Measurements from ENCODE around the gene CRIP3. TPM values are rescaled to one million over a fixed set of nuclear protein-coding genes. Genes with fewer than 3 reads are reported as not detected.
A peak's percentile ranks its signal among the peaks of the same experiment; 100 is the strongest.

Gene CRIP3
- polyA plus RNA-seq, 4 donors = 0.89 to 3.4 (median 2.5) TPM

DNA sequence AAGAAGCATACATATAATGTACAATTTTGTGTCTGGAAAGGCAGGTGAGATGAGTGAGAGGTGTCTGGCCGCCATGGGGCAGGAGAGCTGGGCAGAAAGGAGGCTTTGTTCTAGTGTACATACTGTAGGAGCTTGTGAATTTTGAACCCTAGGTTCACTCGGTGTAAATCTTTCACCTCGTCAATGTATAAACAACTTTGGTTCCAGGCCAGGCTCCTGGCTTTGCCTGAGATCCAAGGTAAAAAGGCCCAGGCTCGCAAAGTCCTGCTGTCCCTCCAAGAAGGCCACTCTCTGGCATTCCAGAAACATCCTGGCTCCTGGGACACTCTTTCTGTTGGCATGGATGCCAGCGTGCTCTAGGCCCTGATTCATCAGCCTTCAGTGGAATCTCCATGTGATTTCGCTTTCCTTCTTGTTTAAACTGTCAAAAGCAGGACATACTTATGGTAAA is 17.7 kb downstream of the CRIP3 start:
- Histone ChIP-seq H3K27ac (ENCODE audit: low read depth in 1 of 3, low read length in 2 of 3) (peak overlapping the region in 2 of 3 donors; percentile 49 to 62), H3K27me3 (ENCODE audit: control insufficient read depth in 3 of 3, insufficient read depth in 3 of 3, low read length in 3 of 3) (no peaks in the 10 kb centered on the region), H3K36me3 (ENCODE audit: control insufficient read depth in 3 of 3, insufficient read depth in 2 of 3, low read depth in 1 of 3, low read length in 3 of 3) (no peaks in the 10 kb centered on the region), H3K4me3 (ENCODE audit: low read depth in 1 of 3, low read length in 3 of 3) (no peak overlapping the region), H3K9me3 (ENCODE audit: control insufficient read depth in 2 of 2, insufficient read depth in 1 of 2, low read depth in 1 of 2, low read length in 1 of 2) (no peaks in the 10 kb centered on the region), H3K4me1 (ENCODE audit: control insufficient read depth in 3 of 3, insufficient read depth in 2 of 3, low read depth in 1 of 3, low read length in 2 of 3) (peaks cover 0 to 37% (median 2%) of the 10 kb centered on the region in 3 donors)
- DNase-seq (peak in 1 of 2 donors; percentile 70), FAIRE-seq (no peak)
- WGBS, 3 donors = 28 to 65% (median 51%) methylated on average over 6 of the region's 6 CpGs

DNA sequence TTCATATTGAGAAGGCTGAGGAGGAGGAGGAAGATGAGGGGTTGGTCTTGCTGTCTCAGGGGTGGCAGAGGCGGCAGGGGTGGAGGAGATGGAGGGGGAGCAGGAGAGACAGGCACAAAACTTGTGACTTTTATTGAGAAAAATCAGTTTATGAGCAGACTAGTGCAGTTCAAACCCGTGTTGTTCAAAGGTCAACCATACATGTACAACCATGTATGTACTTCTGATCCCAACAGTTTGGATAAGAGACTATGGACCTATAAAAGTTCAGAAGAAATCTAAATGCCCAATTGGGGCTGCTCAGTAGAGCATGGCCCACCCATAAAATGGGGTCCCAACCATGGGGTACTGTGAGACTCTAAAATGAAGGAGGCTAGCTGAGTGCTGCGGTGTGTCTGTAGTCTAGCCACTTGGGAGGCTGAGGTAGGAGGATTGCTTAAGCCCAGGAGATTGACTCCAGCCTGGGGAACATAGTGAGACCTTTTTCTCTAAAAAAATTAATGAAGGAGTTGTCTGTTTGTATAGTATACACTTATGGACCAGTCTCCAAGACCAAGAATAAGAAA is 18.2 kb downstream of the CRIP3 start:
- no peak for FAIRE-seq
- Histone ChIP-seq H3K4me1 (ENCODE audit: control insufficient read depth in 3 of 3, insufficient read depth in 2 of 3, low read depth in 1 of 3, low read length in 2 of 3) (peaks cover 0 to 42% (median 2%) of the 10 kb centered on the region in 3 donors), H3K9me3 (ENCODE audit: control insufficient read depth in 2 of 2, insufficient read depth in 1 of 2, low read depth in 1 of 2, low read length in 1 of 2) (no peaks in the 10 kb centered on the region), H3K36me3 (ENCODE audit: control insufficient read depth in 3 of 3, insufficient read depth in 2 of 3, low read depth in 1 of 3, low read length in 3 of 3) (no peaks in the 10 kb centered on the region), H3K27me3 (ENCODE audit: control insufficient read depth in 3 of 3, insufficient read depth in 3 of 3, low read length in 3 of 3) (no peaks in the 10 kb centered on the region), H3K4me3 (ENCODE audit: low read depth in 1 of 3, low read length in 3 of 3) (no peak overlapping the region), H3K27ac (ENCODE audit: low read depth in 1 of 3, low read length in 2 of 3) (peak overlapping the region in 2 of 3 donors; percentile 49 to 62)
- peak; percentile 52 to 82 for DNase-seq
- WGBS, 3 donors = 61 to 72% (median 70%) methylated on average over 3 of the region's 3 CpGs

DNA sequence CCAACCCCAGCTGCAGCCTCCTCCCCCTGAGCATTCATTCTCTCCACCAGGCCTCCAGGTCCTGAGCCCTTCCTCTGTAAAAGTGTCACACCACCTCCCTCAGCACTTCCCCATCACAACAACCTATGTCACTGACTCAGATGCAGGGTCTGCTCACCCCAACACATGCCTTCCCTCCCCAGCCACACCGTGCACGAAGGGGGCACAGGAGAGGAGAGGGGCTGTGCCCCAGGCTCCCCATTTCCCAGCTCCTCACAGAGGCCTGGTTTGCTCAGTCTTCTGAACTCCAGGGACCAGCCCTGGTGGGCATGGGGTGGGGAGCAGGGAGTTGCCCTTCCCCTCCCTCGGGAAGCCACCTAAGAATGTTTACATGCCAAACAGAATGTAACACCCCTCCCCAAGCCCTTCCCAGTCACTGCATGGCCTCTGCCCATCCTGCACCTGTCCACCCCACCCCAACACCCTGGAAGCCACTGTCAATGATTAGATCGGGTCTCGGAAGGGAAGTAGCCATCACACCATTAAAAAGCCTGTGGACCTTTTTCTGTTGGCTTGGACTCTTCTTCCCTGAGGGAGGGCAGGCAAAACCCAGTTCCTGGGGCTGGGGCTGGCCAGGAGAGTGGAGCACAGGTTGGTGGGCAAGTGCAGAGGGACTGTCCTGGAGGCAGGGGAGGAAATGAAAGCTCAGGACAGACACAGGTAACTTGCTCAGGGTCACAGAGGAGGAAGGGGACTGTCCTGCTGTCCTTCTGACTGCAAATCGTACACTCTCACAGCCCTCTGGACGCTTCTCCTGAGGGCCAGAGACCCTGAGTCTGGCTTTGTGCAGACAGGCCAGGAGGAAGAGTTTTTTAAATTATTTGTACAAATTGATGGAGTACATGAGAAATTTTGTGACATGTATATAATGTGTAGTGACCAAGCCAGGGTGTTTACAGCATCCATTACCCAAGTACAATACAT is 20.6 kb downstream of the CRIP3 start:
- DNase-seq (no peak), FAIRE-seq (no peak)
- no peaks in the 10 kb centered on the region for H3K36me3 ChIP-seq (ENCODE audit: control insufficient read depth in 3 of 3, insufficient read depth in 2 of 3, low read depth in 1 of 3, low read length in 3 of 3)
- H3K4me1 ChIP-seq (ENCODE audit: control insufficient read depth in 3 of 3, insufficient read depth in 2 of 3, low read depth in 1 of 3, low read length in 2 of 3) = peaks cover 0 to 41% (median 2%) of the 10 kb centered on the region in 3 donors
- peak overlapping the region in 1 of 3 donors; percentile 11 for H3K27ac ChIP-seq (ENCODE audit: low read depth in 1 of 3, low read length in 2 of 3)
- H3K9me3 ChIP-seq (ENCODE audit: control insufficient read depth in 2 of 2, insufficient read depth in 1 of 2, low read depth in 1 of 2, low read length in 1 of 2) = no peaks in the 10 kb centered on the region
- H3K4me3 ChIP-seq (ENCODE audit: low read depth in 1 of 3, low read length in 3 of 3) = no peak overlapping the region
- no peaks in the 10 kb centered on the region for H3K27me3 ChIP-seq (ENCODE audit: control insufficient read depth in 3 of 3, insufficient read depth in 3 of 3, low read length in 3 of 3)
- 49 to 65% (median 56%) methylated on average over 7 of the region's 7 CpGs for WGBS, 3 donors

DNA sequence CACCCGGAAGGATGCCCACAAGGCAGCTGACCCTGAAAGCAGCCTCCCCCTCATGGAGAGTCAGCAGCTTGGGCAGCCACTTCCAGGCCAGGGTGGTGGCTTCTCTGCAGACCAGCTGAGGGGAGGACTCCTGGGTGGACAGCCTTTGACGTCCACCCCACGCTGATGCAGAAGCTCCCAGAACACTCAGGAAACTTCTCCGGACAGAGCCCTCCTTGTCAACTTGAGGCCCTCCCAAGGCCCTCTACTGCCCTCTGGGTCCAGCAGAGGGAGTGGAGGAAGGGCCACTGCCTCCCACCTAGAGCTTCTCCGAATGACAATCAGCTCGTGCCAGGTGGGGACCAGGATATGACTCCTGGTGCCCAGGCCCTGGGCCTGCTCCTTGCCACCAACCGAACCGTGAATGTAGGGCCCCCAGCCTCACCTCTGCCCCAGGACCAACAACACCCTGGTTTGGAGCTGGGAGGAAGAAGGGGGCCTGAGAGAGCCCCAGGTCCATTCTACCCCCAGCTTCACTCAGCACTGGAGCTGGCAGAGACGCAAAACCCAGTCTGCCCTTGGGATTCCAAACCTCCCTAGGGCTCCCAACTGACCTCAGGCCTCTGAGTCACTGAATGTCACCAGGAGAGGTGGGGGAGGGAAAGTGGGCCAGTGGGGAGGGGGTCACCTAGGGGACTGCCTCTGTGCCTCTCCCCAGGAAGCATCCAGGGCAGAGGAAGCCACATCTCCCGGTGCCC is 21.5 kb downstream of the CRIP3 start:
- no peaks in the 10 kb centered on the region for H3K9me3 ChIP-seq (ENCODE audit: control insufficient read depth in 2 of 2, insufficient read depth in 1 of 2, low read depth in 1 of 2, low read length in 1 of 2)
- no peak overlapping the region for H3K4me3 ChIP-seq (ENCODE audit: low read depth in 1 of 3, low read length in 3 of 3)
- H3K36me3 ChIP-seq (ENCODE audit: control insufficient read depth in 3 of 3, insufficient read depth in 2 of 3, low read depth in 1 of 3, low read length in 3 of 3) = no peaks in the 10 kb centered on the region
- no peaks in the 10 kb centered on the region for H3K27me3 ChIP-seq (ENCODE audit: control insufficient read depth in 3 of 3, insufficient read depth in 3 of 3, low read length in 3 of 3)
- WGBS, 3 donors = 65 to 69% (median 68%) methylated on average over 10 of the region's 10 CpGs
- FAIRE-seq = no peak
- H3K4me1 ChIP-seq (ENCODE audit: control insufficient read depth in 3 of 3, insufficient read depth in 2 of 3, low read depth in 1 of 3, low read length in 2 of 3) = peaks cover 0 to 42% (median 2%) of the 10 kb centered on the region in 3 donors
- H3K27ac ChIP-seq (ENCODE audit: low read depth in 1 of 3, low read length in 2 of 3) = peak overlapping the region in 1 of 3 donors; percentile 11
- DNase-seq = no peak

- Histone ChIP-seq H3K9me3 (ENCODE audit: control insufficient read depth in 2 of 2, insufficient read depth in 1 of 2, low read depth in 1 of 2, low read length in 1 of 2) (no peaks in the 10 kb centered on the region), H3K4me1 (ENCODE audit: control insufficient read depth in 3 of 3, insufficient read depth in 2 of 3, low read depth in 1 of 3, low read length in 2 of 3) (peaks cover 0 to 44% (median 2%) of the 10 kb centered on the region in 3 donors), H3K27me3 (ENCODE audit: control insufficient read depth in 3 of 3, insufficient read depth in 3 of 3, low read length in 3 of 3) (no peaks in the 10 kb centered on the region), H3K27ac (ENCODE audit: low read depth in 1 of 3, low read length in 2 of 3) (no peak overlapping the region), H3K36me3 (ENCODE audit: control insufficient read depth in 3 of 3, insufficient read depth in 2 of 3, low read depth in 1 of 3, low read length in 3 of 3) (no peaks in the 10 kb centered on the region), H3K4me3 (ENCODE audit: low read depth in 1 of 3, low read length in 3 of 3) (no peak overlapping the region)
- WGBS, 3 donors = 91 to 95% (median 91%) methylated on average over 6 of the region's 6 CpGs
- DNase-seq (no peak), FAIRE-seq (no peak)
Observed at GRCh38 chr6:43286456-43286979, 22.1 kb downstream of the CRIP3 start.

DNA sequence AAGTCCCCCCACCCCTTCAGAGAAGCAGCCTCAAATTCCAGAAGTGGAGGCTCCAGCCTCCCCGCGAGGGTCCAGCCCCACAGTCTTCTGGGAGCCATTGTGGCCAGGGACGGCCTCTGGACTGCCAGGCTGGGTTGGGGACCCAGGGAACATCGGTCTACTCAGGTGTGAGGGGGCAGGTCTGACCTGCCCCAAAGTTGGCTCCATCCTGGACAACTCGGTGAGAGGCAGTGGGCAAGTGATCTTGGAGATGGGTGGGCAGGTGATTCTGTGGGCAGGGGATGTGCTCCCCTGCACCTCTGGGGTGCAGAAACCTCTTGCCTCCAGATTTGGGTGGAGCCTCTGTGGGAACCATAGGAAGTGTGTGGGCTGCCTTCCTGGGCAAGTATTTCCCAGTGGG is 22.8 kb downstream of the CRIP3 start:
- 81 to 85% (median 85%) methylated on average over 5 of the region's 5 CpGs for WGBS, 3 donors
- no peak for DNase-seq
- Histone ChIP-seq H3K27me3 (ENCODE audit: control insufficient read depth in 3 of 3, insufficient read depth in 3 of 3, low read length in 3 of 3) (no peaks in the 10 kb centered on the region), H3K36me3 (ENCODE audit: control insufficient read depth in 3 of 3, insufficient read depth in 2 of 3, low read depth in 1 of 3, low read length in 3 of 3) (no peaks in the 10 kb centered on the region), H3K4me3 (ENCODE audit: low read depth in 1 of 3, low read length in 3 of 3) (no peak overlapping the region), H3K27ac (ENCODE audit: low read depth in 1 of 3, low read length in 2 of 3) (no peak overlapping the region), H3K4me1 (ENCODE audit: control insufficient read depth in 3 of 3, insufficient read depth in 2 of 3, low read depth in 1 of 3, low read length in 2 of 3) (peaks cover 0 to 40% (median 2%) of the 10 kb centered on the region in 3 donors), H3K9me3 (ENCODE audit: control insufficient read depth in 2 of 2, insufficient read depth in 1 of 2, low read depth in 1 of 2, low read length in 1 of 2) (no peaks in the 10 kb centered on the region)
- FAIRE-seq = no peak

DNA sequence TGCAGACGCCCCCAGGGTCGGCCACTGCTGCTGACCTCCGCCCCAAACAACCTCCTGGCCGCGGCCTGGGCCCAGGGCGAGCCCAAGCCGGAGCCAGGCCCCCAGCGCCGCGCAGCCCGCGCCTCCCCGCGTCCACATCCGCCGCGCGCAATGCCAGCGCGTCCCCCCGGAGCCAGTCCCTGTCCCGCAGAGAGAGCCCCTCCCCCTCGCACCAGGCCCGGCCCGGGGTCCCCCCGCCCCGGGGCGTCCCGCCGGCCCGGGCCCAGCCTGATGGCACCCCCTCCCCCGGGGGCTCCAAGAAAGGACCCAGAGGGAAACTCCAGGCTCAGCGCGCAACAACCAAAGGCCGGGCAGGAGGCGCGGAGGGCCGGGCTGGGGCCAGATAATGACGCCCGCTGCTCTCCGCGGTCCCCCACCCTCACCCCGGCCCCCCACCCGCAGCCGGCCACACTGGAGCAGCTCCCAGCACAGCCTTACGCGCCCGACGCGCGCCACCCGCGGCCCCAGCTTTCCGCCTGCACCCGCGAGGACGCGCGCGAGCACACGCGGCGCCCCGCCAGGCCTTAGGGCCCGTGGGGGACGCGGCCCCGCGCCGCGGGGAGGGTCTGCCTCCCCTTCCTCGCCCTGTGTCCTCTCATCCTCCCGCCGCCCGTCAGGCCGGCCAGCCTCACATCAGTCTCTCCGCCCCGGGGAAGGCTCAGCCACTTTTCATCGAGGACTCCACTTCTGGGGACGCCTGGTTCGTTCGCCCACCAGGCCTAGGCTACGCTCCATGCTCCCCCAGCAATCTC is 23.4 kb downstream of the CRIP3 start:
- Histone ChIP-seq H3K4me1 (ENCODE audit: control insufficient read depth in 3 of 3, insufficient read depth in 2 of 3, low read depth in 1 of 3, low read length in 2 of 3) (peaks cover 0 to 38% (median under 1%) of the 10 kb centered on the region in 3 donors), H3K36me3 (ENCODE audit: control insufficient read depth in 3 of 3, insufficient read depth in 2 of 3, low read depth in 1 of 3, low read length in 3 of 3) (no peaks in the 10 kb centered on the region), H3K27me3 (ENCODE audit: control insufficient read depth in 3 of 3, insufficient read depth in 3 of 3, low read length in 3 of 3) (no peaks in the 10 kb centered on the region), H3K9me3 (ENCODE audit: control insufficient read depth in 2 of 2, insufficient read depth in 1 of 2, low read depth in 1 of 2, low read length in 1 of 2) (no peaks in the 10 kb centered on the region), H3K27ac (ENCODE audit: low read depth in 1 of 3, low read length in 2 of 3) (no peak overlapping the region), H3K4me3 (ENCODE audit: low read depth in 1 of 3, low read length in 3 of 3) (peak overlapping the region in 2 of 3 donors; percentile 26 to 46)
- no peak for FAIRE-seq
- peak in 1 of 2 donors; percentile 54 for DNase-seq
- WGBS, 3 donors = 10 to 30% (median 16%) methylated on average over 54 to 83 of the region's 83 CpGs
